Endothelial cell of umbilical vein (primary cell): ENCODE measurements around the gene HS3ST3B1.

Experiments
- CTCF ChIP-seq, 2 donors: IDR thresholded peaks; 1 replicate in 1 of 2; 2 replicates in 1 of 2; pipeline ENCODE4 v1.5.1; 2011; ENCODE audit warnings: low read length in 2 of 2, mild to moderate bottlenecking in 2 of 2, moderate library complexity in 2 of 2, control low read depth in 1 of 2, inconsistent platforms in 1 of 2, low read depth in 1 of 2; ENCODE audit not compliant: insufficient read depth in 1 of 2; ENCODE audit errors: extremely low read depth in 1 of 2
- EZH2 ChIP-seq: IDR thresholded peaks from 2 replicates; pipeline ENCODE4 v1.6.1; 2012; ENCODE audit warnings: borderline replicate concordance, low read depth, mild to moderate bottlenecking, moderate library complexity, low read length, inconsistent platforms; ENCODE audit not compliant: severe bottlenecking
- POLR2A ChIP-seq: IDR thresholded peaks from 2 replicates; pipeline ENCODE4 v1.6.1; 2012; ENCODE audit warnings: low read depth, mild to moderate bottlenecking, control low read depth, low read length
- POLR2AphosphoS5 ChIP-seq: IDR thresholded peaks from 2 replicates; pipeline ENCODE4 v1.6.1; 2012; ENCODE audit warnings: low read depth, mild to moderate bottlenecking, control low read depth, low read length, moderate library complexity; ENCODE audit not compliant: insufficient read depth

DNA sequence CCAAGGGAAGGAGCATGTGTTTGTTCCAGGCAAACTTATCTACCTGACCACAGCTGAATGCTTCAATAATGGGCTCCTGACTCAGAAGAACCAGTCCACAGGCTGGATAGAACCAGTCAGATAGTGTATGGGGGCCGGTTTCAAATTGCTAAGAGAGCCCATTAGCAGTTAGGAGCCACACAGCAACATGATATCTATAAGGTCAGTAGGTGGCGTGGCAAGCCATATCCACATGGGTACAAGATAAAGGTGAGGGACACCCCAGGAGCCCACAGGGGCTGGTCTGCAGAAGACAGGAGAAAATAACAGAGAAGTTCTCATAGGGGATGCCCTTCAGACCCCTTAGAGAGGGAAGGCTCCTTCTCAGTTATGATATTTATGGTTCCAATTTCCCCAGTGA lies 32.6 kb upstream of the HS3ST3B1 start:
- TF ChIP-seq POLR2A = no peak
- TF ChIP-seq EZH2 = no peak
- no peak for TF ChIP-seq CTCF (IDR thresholded peaks at IDR 0.05; ENCODE audit: extremely low read depth in 1 of 2, insufficient read depth in 1 of 2, low read depth in 1 of 2, low read length in 2 of 2)
- TF ChIP-seq POLR2AphosphoS5 = no peak
